HL-60/S4 treated with phorbol 12-myristate 13-acetate at 8.2 ng/mL for 4 days and 3 days (cell line): ENCODE results near the gene INO80.

Source experiments
- in situ Hi-C: fragments of 300-500 bp; cut with MboI; formaldehyde crosslinking; loops from 2 replicates; pipeline ENCODE4 v1.15.0; 2022; ENCODE audit warnings: low sequenced_read_pairs

Gene INO80

GRCh38 chr15:40952901-40953712, 163.0 kb downstream of the INO80 start, which contains the start of gene CHAC1:
CHAC1 (plus strand) TSS chr15:40953471; CDS start chr15:40953584, 113 bp downstream.
- in situ Hi-C loops: no loop called here

GRCh38 chr15:40952301-40952900, 163.7 kb downstream of the INO80 start:
- in situ Hi-C loops: no loop called here

DNA sequence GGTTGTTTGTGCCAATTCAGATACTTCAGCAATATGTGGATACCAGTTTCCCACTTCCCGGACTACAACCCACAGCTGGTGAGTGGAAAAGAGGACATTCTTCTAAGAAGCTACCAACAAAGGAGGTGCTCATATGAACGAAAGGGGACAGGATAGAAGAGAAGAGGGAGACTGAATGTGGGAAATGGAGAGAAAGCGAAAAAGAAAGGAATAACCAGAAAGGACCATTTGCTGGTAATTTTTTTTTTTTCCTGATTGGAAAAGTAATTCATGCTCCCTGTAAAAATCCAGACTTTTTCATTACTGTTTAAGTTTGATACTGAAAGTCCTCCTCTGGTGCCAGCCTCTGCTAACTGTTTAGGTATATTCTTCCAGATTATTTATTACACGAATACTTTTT, 164.3 kb downstream of the INO80 start:
- in situ Hi-C loops: no loop called here

DNA sequence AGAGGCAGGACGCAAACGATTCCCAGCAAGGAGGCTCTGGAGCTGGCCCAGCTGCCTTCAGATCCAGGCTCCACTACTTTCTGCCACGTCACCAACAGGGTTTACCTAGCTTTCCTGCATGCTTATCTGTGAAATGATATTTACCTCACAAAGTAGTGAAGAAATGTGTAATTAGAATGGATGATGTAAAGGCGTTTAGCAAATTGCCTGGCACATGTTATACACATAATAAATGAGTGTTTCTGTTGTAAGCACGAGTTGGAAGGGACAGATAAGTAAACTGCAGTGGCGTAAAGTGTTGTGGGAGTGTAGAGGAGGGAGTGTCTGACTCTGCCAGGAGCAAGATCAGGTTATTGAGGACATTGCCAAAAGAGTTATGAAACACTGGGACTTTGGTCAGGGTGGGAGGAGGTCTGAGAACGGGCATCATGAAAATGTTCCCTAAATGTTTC, 166.3 kb downstream of the INO80 start:
- in situ Hi-C loops: no loop called here

DNA sequence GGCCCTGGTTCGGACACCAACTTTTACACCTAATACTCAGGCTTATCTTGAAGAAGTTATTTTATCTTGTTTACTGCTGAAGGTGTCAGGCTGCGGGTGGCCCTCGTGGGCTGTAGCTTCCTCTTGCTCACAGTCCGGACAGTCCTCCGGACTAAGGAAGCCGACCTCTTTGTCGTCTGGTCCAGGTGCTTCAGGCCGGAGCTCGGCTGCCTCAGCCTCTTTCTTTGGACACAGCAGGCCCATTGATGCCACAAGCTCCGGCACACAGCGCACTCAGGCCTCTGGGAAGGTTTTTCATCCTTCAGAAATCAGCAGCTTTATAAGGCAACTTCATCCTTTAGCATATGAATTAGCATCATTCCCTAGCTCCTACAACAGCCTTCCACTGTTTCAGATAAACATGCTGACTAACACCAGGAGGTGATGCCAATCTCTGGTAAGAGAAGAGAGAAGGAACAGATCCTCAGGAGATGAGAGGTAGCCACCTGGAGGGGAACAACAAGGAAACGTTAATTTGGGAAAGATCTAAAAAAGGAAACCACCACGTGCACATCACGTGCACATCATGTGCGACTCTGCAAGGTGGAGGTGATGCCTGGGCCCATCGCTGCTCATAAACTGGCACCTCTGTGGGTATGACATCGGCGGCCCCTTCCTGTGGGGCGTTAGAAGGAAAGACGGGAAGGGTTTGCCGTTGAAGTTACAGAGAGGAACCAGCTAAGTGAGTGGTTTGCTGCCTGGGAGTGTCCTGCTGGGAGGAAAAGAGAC, 167.2 kb downstream of the INO80 start:
- in situ Hi-C loops: no loop called here

- in situ Hi-C loops: no loop called here
Measured at GRCh38 chr15:40944510-40945296, 171.4 kb downstream of the INO80 start.

GRCh38 chr15:40943764-40944365, 172.2 kb downstream of the INO80 start:
- in situ Hi-C loops: no loop called here

GRCh38 chr15:40942878-40943277, 173.2 kb downstream of the INO80 start:
- in situ Hi-C loops: no loop called here

DNA sequence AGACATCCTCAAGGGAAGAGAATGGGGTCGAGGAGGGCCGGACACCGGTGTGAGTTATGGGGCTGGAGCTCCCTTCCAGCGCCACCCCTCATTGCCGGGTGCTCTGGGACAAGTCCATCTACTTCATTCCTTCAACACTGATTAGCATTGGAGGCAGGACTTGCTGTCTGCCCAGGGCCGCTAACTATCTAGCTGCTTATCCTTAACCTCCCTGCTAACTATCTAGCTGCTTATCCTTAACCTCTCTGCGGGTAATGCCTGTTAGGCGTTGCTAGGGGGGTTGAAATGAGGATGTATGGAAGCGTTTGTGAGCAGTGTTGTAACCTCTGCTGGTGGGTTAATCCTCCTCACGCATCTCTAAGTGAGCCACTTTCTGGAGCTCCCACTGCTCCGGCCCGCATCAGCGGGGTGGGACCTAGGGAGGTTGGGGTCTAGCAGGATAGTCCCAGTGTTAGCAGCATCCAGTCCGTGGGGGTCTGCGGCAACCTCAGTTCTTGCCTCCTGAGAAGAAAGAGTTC, 173.7 kb downstream of the INO80 start:
- in situ Hi-C loops: no loop called here

- in situ Hi-C loops: no loop called here
Measured at GRCh38 chr15:40941528-40942336, 174.3 kb downstream of the INO80 start.

GRCh38 chr15:40941068-40941527, 175.0 kb downstream of the INO80 start:
- in situ Hi-C loops: no loop called here

GRCh38 chr15:40940296-40940801, 175.7 kb downstream of the INO80 start:
- in situ Hi-C loops: no loop called here

GRCh38 chr15:40938536-40938870, 177.6 kb downstream of the INO80 start:
- in situ Hi-C loops: no loop called here

DNA sequence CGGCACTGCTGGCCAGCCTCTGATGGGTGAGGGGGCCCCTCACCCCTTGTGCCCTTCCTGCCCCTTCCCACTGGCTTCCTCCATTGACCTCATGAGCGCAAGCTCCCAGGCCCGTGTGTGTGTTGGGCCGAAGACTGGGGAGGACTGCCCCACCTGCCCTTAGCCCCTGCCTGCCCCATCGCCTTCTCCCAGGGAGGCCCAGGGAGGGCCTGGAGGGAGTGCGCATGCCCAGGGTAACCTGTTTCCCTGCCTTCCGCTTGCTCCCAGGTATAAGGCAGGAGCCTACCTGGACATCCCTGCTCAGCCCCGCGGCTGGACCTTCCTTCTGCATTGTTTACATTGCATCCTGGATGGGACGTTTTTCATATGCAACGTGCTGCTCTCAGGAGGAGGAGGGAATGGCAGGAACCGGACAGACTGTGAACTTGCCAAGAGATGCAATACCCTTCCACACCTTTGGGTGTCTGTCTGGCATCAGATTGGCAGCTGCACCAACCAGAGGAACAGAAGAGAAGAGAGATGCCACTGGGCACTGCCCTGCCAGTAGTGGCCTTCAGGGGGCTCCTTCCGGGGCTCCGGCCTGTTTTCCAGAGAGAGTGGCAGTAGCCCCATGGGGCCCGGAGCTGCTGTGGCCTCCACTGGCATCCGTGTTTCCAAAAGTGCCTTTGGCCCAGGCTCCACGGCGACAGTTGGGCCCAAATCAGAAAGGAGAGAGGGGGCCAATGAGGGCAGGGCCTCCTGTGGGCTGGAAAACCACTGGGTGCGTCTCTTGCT, 178.1 kb downstream of the INO80 start:
- in situ Hi-C loops: no loop called here

DNA sequence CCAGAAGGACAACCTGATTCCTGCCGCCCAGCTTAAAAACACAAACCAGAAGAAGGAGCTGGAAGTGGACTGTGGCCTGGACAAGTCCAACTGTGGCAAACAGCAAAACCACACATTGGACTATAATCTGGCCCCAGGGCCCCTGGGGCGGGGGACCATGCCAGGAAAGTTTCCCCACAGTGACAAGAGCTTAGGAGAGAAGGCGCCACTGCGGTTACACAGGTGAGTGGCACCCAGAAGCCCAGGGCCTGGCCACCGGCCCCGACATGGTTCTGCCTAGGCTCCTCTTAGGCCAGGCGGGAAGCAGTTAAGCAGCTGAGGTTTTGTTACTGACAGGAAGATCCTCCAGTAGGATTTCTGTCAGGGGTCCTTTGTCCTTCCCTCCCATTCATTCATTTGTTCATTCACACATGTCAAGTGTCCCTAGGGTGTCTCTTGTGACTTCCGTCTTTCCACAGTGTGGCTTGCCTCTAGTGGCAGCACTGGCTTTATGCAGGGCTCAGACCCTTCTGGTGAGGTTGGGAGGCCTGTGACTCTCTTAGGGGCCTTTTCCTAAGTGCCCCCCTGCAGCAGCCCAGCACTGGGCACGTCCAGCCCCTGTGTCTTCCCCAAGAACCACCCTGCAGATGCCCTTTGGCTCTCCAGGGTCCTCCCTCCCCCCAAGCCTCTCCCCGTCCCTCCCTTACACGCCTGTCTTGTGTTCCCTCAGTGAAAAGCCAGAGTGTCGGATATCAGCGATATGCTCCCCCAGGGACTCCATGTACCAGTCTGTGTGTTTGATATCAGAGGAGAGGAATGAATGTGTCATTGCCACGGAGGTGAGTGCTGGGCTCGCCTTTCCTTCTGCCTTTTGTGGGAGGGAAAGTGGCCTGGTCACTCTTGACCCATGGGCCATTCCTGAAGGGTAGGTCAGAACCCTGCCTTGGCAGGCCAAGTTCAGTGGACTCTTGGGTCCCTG, 179.1 kb downstream of the INO80 start:
- in situ Hi-C loops: no loop called here

DNA sequence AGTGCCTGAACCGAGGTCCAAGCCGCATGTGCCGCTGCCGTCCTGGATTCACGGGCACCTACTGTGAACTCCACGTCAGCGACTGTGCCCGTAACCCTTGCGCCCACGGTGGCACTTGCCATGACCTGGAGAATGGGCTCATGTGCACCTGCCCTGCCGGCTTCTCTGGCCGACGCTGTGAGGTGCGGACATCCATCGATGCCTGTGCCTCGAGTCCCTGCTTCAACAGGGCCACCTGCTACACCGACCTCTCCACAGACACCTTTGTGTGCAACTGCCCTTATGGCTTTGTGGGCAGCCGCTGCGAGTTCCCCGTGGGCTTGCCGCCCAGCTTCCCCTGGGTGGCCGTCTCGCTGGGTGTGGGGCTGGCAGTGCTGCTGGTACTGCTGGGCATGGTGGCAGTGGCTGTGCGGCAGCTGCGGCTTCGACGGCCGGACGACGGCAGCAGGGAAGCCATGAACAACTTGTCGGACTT, 179.8 kb downstream of the INO80 start:
- in situ Hi-C loops: no loop called here

DNA sequence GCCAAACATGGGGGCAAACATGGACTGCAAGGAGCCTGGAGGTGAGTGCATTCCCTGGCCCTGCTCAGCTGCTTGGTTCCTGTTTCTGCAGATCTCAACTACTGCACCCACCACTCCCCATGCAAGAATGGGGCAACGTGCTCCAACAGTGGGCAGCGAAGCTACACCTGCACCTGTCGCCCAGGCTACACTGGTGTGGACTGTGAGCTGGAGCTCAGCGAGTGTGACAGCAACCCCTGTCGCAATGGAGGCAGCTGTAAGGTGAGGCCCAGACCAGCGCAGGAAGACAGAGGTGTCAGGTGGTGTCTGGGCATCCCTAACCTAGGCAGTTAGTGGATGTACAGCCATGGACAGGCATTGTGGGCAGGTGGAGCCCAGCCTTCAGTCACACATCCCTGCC, 181.6 kb downstream of the INO80 start:
- in situ Hi-C loops: no loop called here
